ENCODE results near the gene PALM. TPM values are rescaled to one million over a fixed set of nuclear protein-coding genes. Genes with fewer than 3 reads are reported as not detected.

The PALM gene
- total and polyA plus RNA-seq, 9 of the 15 experiments (the other 6 are each of a cell fraction or from before 2014, with no cell fraction given), result 0.04 to 6.6 (median 1.7) TPM

DNA sequence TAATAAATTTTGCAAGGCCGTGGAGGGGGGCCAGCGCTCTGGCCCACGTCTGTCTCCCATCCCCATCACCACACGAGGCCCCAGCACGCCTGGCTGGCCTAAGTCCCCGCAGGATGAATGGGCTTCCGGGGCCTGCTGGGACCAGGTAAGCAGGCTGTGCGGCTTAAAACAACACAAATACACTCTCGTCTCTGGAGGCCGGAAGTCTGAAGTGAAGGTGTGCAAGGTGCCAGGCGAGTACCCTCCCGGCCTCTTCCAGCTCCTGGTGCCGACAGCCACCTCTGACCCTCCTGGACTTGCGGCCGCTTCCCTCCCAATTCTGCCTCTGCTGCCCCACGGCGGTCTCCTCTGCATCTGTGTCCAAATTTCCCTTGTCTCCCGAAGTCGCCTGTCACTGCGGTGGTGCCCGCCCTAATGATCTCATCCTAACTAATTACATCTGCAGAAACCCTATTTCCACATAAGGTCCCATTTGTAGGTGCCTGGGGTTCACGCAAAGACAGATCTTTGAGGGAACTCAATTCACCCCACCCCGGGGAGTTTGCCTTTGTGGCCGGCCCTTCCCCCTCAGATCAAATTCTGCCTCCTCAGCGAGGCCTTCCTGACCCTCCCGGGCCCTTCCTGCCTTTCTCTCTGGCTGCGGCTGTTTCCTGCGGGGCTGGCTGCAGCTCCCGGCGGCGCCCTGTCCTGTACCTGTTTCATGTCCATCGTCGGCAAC, 80.4 kb downstream of the PALM start (continued):
- TF ChIP-seq, protein P1, sequence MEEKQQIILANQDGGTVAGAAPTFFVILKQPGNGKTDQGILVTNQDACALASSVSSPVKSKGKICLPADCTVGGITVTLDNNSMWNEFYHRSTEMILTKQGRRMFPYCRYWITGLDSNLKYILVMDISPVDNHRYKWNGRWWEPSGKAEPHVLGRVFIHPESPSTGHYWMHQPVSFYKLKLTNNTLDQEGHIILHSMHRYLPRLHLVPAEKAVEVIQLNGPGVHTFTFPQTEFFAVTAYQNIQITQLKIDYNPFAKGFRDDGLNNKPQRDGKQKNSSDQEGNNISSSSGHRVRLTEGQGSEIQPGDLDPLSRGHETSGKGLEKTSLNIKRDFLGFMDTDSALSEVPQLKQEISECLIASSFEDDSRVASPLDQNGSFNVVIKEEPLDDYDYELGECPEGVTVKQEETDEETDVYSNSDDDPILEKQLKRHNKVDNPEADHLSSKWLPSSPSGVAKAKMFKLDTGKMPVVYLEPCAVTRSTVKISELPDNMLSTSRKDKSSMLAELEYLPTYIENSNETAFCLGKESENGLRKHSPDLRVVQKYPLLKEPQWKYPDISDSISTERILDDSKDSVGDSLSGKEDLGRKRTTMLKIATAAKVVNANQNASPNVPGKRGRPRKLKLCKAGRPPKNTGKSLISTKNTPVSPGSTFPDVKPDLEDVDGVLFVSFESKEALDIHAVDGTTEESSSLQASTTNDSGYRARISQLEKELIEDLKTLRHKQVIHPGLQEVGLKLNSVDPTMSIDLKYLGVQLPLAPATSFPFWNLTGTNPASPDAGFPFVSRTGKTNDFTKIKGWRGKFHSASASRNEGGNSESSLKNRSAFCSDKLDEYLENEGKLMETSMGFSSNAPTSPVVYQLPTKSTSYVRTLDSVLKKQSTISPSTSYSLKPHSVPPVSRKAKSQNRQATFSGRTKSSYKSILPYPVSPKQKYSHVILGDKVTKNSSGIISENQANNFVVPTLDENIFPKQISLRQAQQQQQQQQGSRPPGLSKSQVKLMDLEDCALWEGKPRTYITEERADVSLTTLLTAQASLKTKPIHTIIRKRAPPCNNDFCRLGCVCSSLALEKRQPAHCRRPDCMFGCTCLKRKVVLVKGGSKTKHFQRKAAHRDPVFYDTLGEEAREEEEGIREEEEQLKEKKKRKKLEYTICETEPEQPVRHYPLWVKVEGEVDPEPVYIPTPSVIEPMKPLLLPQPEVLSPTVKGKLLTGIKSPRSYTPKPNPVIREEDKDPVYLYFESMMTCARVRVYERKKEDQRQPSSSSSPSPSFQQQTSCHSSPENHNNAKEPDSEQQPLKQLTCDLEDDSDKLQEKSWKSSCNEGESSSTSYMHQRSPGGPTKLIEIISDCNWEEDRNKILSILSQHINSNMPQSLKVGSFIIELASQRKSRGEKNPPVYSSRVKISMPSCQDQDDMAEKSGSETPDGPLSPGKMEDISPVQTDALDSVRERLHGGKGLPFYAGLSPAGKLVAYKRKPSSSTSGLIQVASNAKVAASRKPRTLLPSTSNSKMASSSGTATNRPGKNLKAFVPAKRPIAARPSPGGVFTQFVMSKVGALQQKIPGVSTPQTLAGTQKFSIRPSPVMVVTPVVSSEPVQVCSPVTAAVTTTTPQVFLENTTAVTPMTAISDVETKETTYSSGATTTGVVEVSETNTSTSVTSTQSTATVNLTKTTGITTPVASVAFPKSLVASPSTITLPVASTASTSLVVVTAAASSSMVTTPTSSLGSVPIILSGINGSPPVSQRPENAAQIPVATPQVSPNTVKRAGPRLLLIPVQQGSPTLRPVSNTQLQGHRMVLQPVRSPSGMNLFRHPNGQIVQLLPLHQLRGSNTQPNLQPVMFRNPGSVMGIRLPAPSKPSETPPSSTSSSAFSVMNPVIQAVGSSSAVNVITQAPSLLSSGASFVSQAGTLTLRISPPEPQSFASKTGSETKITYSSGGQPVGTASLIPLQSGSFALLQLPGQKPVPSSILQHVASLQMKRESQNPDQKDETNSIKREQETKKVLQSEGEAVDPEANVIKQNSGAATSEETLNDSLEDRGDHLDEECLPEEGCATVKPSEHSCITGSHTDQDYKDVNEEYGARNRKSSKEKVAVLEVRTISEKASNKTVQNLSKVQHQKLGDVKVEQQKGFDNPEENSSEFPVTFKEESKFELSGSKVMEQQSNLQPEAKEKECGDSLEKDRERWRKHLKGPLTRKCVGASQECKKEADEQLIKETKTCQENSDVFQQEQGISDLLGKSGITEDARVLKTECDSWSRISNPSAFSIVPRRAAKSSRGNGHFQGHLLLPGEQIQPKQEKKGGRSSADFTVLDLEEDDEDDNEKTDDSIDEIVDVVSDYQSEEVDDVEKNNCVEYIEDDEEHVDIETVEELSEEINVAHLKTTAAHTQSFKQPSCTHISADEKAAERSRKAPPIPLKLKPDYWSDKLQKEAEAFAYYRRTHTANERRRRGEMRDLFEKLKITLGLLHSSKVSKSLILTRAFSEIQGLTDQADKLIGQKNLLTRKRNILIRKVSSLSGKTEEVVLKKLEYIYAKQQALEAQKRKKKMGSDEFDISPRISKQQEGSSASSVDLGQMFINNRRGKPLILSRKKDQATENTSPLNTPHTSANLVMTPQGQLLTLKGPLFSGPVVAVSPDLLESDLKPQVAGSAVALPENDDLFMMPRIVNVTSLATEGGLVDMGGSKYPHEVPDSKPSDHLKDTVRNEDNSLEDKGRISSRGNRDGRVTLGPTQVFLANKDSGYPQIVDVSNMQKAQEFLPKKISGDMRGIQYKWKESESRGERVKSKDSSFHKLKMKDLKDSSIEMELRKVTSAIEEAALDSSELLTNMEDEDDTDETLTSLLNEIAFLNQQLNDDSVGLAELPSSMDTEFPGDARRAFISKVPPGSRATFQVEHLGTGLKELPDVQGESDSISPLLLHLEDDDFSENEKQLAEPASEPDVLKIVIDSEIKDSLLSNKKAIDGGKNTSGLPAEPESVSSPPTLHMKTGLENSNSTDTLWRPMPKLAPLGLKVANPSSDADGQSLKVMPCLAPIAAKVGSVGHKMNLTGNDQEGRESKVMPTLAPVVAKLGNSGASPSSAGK (IDR thresholded peaks at IDR 0.05), result peak; percentile 75
- TF ChIP-seq ZNF717 (CRISPR knock-in tag; IDR thresholded peaks at IDR 0.05) (no peak), MCM3 (IDR thresholded peaks at IDR 0.05) (no peak), ZNF445 (CRISPR knock-in tag; IDR thresholded peaks at IDR 0.05; ENCODE audit: low read depth) (no peak), FOXM1 (IDR thresholded peaks at IDR 0.05; ENCODE audit: low read depth) (no peak), FOXM1 (CRISPR knock-in tag; IDR thresholded peaks at IDR 0.05; ENCODE audit: low read depth) (no peak), NR0B1 (IDR thresholded peaks at IDR 0.05; ENCODE audit: partially characterized antibody) (no peak), NCOR1 (IDR thresholded peaks at IDR 0.05) (no peak), ATF1 (CRISPR knock-in tag; IDR thresholded peaks at IDR 0.05) (no peak), ATF1 (tag; IDR thresholded peaks at IDR 0.05) (no peak), TAF7 (tag; IDR thresholded peaks at IDR 0.05) (0 out of 2 replicates have a peak, but pooled peaks have one; percentile 29), RUNX1 (IDR thresholded peaks at IDR 0.05; ENCODE audit: low read depth) (no peak), ZBTB26 (CRISPR knock-in tag; IDR thresholded peaks at IDR 0.05) (no peak)
- TF ChIP-seq, protein P2, sequence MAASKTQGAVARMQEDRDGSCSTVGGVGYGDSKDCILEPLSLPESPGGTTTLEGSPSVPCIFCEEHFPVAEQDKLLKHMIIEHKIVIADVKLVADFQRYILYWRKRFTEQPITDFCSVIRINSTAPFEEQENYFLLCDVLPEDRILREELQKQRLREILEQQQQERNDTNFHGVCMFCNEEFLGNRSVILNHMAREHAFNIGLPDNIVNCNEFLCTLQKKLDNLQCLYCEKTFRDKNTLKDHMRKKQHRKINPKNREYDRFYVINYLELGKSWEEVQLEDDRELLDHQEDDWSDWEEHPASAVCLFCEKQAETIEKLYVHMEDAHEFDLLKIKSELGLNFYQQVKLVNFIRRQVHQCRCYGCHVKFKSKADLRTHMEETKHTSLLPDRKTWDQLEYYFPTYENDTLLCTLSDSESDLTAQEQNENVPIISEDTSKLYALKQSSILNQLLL (CRISPR knock-in tag; IDR thresholded peaks at IDR 0.05; ENCODE audit: borderline replicate concordance), result no peak

Measured in K562 (cell line).